Keratinocyte (primary cell): Measurements from ENCODE around the gene NOS1. TPM values are rescaled to one million over a fixed set of nuclear protein-coding genes. Genes with fewer than 3 reads are reported as not detected.

Experiments
- DNase-seq: peaks from one replicate; pipeline ENCODE4 v3.0.0-alpha.2; 2011; ENCODE audit warnings: low read depth, missing footprints, low spot score
- FAIRE-seq: peaks from 2 replicates; lab custom pipeline; 2011; peaks lifted over from hg19 to GRCh38; lab: Jason Lieb, UNC
- H2AFZ ChIP-seq: 2 replicates; pipeline ENCODE4 v1.6.0; 2012; ENCODE audit warnings: low read length, control low read depth, inconsistent platforms; ENCODE audit not compliant: control insufficient read depth
- H3K27ac ChIP-seq: 2 replicates; pipeline ENCODE4 v1.5.1; 2011; ENCODE audit warnings: low read length; ENCODE audit not compliant: control insufficient read depth, insufficient read depth
- H3K27me3 ChIP-seq: 3 replicates; pipeline ENCODE4 v1.6.0; 2011; ENCODE audit warnings: low read length; ENCODE audit not compliant: control insufficient read depth, insufficient read depth; ENCODE audit errors: extremely low read depth
- H3K36me3 ChIP-seq, 2 experiments: 2 replicates in 1 of 2; 3 replicates in 1 of 2; pipeline ENCODE4 v1.5.1; 2011; ENCODE audit warnings: low read length in 2 of 2, mild to moderate bottlenecking in 1 of 2; ENCODE audit not compliant: control insufficient read depth in 2 of 2, insufficient read depth in 2 of 2; ENCODE audit errors: extremely low read depth in 1 of 2
- H3K4me1 ChIP-seq: 3 replicates; pipeline ENCODE4 v1.5.1; 2011; ENCODE audit warnings: low read length; ENCODE audit not compliant: control insufficient read depth, insufficient read depth; ENCODE audit errors: extremely low read depth
- H3K4me2 ChIP-seq: 3 replicates; pipeline ENCODE4 v1.6.0; 2011; ENCODE audit warnings: low read depth, low read length; ENCODE audit not compliant: control insufficient read depth, insufficient read depth; ENCODE audit errors: extremely low read depth
- H3K4me3 ChIP-seq, 3 experiments: fragments of 200-600 bp in 1 of 3; sonication (generic) in 1 of 3; 2 replicates in 2 of 3; 3 replicates in 1 of 3; pipeline ENCODE4 v1.5.1; 2011 to 2016; ENCODE audit warnings: low read length in 3 of 3, mild to moderate bottlenecking in 3 of 3, control low read depth in 2 of 3, inconsistent platforms in 1 of 3, low read depth in 1 of 3, mixed read lengths in 1 of 3, mixed run types in 1 of 3, moderate library complexity in 1 of 3; ENCODE audit not compliant: control insufficient read depth in 2 of 3, insufficient read depth in 2 of 3; ENCODE audit errors: extremely low read depth in 1 of 3
- H3K79me2 ChIP-seq: 2 replicates; pipeline ENCODE4 v1.6.0; 2012; ENCODE audit warnings: low read length; ENCODE audit not compliant: control insufficient read depth, insufficient read depth
- H3K9ac ChIP-seq: 3 replicates; pipeline ENCODE4 v1.6.0; 2011; ENCODE audit warnings: low read length; ENCODE audit not compliant: control insufficient read depth, insufficient read depth; ENCODE audit errors: extremely low read depth
- H3K9me1 ChIP-seq: 3 replicates; pipeline ENCODE4 v1.6.0; 2011; ENCODE audit warnings: low read length; ENCODE audit not compliant: control insufficient read depth, insufficient read depth; ENCODE audit errors: extremely low read depth
- H3K9me3 ChIP-seq: 2 replicates; pipeline ENCODE4 v1.5.1; 2012; ENCODE audit warnings: low read depth, low read length; ENCODE audit not compliant: control insufficient read depth
- H4K20me1 ChIP-seq: 3 replicates; pipeline ENCODE4 v1.6.0; 2011; ENCODE audit warnings: low read length; ENCODE audit not compliant: control insufficient read depth, insufficient read depth; ENCODE audit errors: extremely low read depth
- EZH2 ChIP-seq: IDR thresholded peaks from one replicate; pipeline ENCODE4 v1.6.1; 2012; ENCODE audit warnings: inconsistent platforms, mild to moderate bottlenecking, low read length, moderate library complexity
- dilution Hi-C: fragments of 300-500 bp; cut with MboI; formaldehyde crosslinking; loops from one replicate; pipeline ENCODE4 v1.7.0; 2020; ENCODE audit warnings: low sequenced_read_pairs; ENCODE audit not compliant: extremely low pct_ligation_motif_present
- polyA plus RNA-seq, 5 experiments: library from polyadenylated mRNA; depleted of rRNA in 3 of 5; stranded (reverse) in 3 of 5; stranded (forward) in 1 of 5; unstranded in 1 of 5; fragments of >200 nt; gene quantifications; 1 replicate in 1 of 5; 2 replicates in 3 of 5; 3 replicates in 1 of 5; pipeline versions ENCODE4 v1.2.1 to v1.2.3, GENCODE V29; 2011 to 2012; ENCODE audit warnings: missing spikeins in 2 of 5, low read depth in 1 of 5, low replicate concordance in 1 of 5
- TF ChIP-seq, protein P1 (sequence below), 3 experiments: IDR thresholded peaks in 1 of 3; conservative IDR thresholded peaks in 1 of 3; optimal IDR thresholded peaks in 1 of 3; 2 replicates in 2 of 3; 3 replicates in 1 of 3; pipeline versions ENCODE3 to v1.5.1; 2011; ENCODE audit warnings: low read length in 3 of 3, mild to moderate bottlenecking in 3 of 3, moderate library complexity in 2 of 3, control low read depth in 1 of 3, inconsistent platforms in 1 of 3; ENCODE audit not compliant: insufficient read depth in 2 of 3; ENCODE audit errors: extremely low read depth in 1 of 3

NOS1 gene
- polyA plus RNA-seq, 1 donor (not counting 4 experiments of a cell fraction or from before 2014, with no cell fraction given): 5.6 TPM

DNA sequence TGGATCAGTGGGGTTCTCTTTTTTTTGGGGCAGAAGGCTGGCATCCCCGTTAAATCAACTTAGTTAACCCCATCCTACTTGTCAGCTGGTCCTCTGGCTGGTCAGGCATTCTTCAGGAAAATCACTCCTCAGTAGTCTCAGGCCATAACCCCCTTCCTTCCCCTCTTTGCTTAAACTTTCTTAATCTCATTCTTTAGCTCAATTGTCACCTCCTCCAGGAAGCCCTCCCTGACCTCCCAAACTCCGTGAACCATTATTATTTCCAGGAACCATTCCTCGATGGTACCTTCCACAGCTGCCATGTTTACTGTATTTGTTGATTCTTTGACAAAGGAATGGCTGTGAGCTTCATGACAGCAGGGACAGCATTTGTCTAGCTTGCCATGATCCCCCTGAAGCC lies 98.7 kb downstream of the NOS1 start:
- no peaks in the 10 kb centered on the region for H3K27me3 ChIP-seq
- H3K4me1 ChIP-seq: peaks cover 6% of the 10 kb centered on the region
- H3K9me3 ChIP-seq: peaks cover 14% of the 10 kb centered on the region
- no peak overlapping the region for H3K27ac ChIP-seq
- no peaks in the 10 kb centered on the region for H3K9me1 ChIP-seq
- no peaks in the 10 kb centered on the region for H3K79me2 ChIP-seq
- H3K4me3 ChIP-seq: no peak overlapping the region
- H4K20me1 ChIP-seq: no peaks in the 10 kb centered on the region
- DNase-seq: no peak
- H3K36me3 ChIP-seq: peaks cover 11 to 25% of the 10 kb centered on the region in 2 experiments
- H3K4me2 ChIP-seq: no peak overlapping the region
- no peak for FAIRE-seq
- no peak overlapping the region for H2AFZ ChIP-seq
- TF ChIP-seq, protein P1, sequence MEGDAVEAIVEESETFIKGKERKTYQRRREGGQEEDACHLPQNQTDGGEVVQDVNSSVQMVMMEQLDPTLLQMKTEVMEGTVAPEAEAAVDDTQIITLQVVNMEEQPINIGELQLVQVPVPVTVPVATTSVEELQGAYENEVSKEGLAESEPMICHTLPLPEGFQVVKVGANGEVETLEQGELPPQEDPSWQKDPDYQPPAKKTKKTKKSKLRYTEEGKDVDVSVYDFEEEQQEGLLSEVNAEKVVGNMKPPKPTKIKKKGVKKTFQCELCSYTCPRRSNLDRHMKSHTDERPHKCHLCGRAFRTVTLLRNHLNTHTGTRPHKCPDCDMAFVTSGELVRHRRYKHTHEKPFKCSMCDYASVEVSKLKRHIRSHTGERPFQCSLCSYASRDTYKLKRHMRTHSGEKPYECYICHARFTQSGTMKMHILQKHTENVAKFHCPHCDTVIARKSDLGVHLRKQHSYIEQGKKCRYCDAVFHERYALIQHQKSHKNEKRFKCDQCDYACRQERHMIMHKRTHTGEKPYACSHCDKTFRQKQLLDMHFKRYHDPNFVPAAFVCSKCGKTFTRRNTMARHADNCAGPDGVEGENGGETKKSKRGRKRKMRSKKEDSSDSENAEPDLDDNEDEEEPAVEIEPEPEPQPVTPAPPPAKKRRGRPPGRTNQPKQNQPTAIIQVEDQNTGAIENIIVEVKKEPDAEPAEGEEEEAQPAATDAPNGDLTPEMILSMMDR (optimal IDR thresholded peaks at IDR 0.05 in 1 of 3, IDR thresholded peaks at IDR 0.05 in 1 of 3, conservative IDR thresholded peaks at IDR 0.05 in 1 of 3; ENCODE audit: extremely low read depth in 1 of 3, insufficient read depth in 2 of 3, low read length in 3 of 3): no peak
- TF ChIP-seq EZH2: no peak
- H3K9ac ChIP-seq: no peak overlapping the region
- dilution Hi-C loops: no loop called here

DNA sequence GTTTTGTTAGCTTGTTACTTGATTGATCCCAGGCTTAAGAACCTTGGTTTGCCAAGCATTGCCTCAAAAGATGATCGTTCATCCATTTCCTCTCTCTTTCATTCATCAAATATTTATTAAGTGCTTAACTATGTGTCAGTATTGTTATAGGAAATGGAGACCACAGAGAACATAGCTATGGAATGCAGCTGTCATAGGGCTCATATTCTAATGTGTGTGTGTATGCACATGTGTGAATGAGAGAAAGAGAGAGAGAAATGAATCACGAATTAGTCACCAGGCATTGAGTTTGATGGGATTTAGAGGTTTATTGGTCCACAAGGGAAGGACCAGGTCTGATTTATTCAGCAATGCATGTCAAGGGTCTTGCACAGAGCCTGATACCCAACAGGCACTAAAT lies 100.2 kb downstream of the NOS1 start:
- peak; percentile 87 for DNase-seq

More for the DNA sequence above, 100.2 kb downstream of the NOS1 start:
- Histone ChIP-seq H3K4me2 (peak overlapping the region; percentile 22), H3K9ac (no peak overlapping the region), H3K4me3 (no peak overlapping the region), H3K27me3 (no peaks in the 10 kb centered on the region), H3K9me1 (no peaks in the 10 kb centered on the region), H4K20me1 (no peaks in the 10 kb centered on the region), H3K36me3 (peaks cover 9 to 21% of the 10 kb centered on the region in 2 experiments), H3K79me2 (no peaks in the 10 kb centered on the region), H3K4me1 (peaks cover 6% of the 10 kb centered on the region), H3K27ac (no peak overlapping the region), H3K9me3 (peaks cover 14% of the 10 kb centered on the region), H2AFZ (no peak overlapping the region)
- FAIRE-seq: peak; percentile 85
- dilution Hi-C loops: no loop called here
- TF ChIP-seq, protein P1 (optimal IDR thresholded peaks at IDR 0.05 in 1 of 3, IDR thresholded peaks at IDR 0.05 in 1 of 3, conservative IDR thresholded peaks at IDR 0.05 in 1 of 3; ENCODE audit: extremely low read depth in 1 of 3, insufficient read depth in 2 of 3, low read length in 3 of 3): no peak
- no peak for TF ChIP-seq EZH2
